ENCODE measurements around the gene ZFHX3.

ZFHX3 gene

DNA sequence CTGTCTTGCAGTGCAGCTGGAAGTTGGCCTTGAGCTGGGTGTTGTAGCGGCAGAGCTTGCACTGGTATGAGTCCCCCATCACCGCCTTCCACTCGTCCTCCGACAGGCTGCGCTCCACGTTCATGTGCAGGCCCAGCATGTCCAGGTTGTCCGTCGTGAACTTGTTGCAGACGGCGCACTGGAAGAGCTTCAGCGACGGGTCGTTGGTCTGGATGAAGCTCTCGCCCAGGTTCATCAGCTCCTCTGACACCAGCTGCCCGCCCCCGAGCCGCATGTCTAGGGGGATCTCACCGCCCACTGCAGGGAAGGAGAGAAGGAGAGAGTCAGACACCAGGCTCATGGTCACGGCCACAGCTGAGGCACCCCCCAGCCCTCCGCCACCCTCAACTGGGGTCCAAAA is 97.3 kb downstream of the ZFHX3 start:
- no peak for DNase-seq (ENCODE audit: low spot score)

DNA sequence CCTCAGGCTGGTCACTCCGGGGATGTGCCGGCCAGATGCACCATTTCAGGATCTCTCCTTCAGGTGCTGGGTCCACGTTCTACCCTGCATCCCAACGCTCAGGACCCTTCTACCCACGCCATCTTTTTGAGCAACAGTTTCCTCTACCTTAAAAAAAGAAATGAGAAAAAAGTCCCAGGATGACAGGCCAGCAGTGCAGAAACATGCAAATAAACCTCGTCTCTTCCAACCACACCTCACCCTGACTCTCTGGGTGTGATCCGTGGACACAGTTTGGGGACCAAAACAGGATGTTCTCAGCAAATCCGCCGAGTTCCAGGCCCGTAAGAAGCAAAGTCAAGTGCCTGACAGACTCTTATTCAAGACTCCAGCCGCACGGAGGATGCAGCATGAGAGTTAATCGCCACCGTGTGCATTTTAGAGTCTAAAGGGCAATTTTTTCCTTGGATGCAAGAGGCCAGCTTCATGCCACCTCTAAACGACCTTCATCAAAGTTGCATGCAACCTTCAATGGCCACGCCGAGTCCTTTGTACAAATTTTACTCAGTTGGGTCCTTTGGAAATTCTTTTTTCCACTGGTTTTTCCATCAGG is 99.6 kb downstream of the ZFHX3 start:
- no peak for DNase-seq (ENCODE audit: low spot score)

DNA sequence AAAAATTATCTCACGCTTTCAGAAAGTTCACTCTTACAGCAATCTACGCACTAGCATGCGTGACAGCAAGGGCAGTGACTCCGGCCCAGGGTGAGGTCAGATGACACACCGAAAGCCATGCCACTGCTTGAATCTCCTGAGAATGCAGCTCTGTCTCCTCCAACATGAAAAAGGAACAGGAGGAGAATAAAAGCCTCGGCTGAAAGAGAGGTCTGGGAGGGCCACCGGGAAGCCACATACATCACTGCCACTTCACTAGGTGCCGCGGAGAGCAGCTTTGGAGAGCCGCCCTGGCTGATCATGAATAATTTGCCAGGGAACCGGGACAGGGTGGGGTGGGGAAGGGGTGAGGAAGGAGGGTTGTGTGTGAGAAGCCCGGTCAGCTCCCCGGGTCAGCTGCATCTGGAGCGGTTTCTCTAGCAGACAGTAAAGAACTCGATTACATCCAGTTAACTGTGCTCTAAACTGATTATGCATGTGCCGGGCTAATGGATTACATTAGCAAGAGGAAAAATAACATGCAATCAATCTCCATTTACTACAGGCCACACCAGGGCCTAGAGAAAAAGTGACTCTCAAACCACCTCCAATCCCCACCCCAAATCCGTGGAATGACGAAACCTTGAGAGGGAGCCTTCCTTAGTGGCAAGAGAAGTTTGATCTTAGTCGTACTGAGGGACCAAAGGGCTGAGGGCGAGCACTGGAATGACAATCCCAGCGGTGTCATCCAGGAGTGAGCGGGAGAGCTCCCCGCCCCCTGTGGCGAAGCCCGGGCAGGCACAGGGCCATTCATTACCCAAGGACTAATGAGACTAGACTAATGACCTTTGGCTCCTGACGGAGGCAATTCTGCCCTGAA is 100.3 kb downstream of the ZFHX3 start:
- no peak for DNase-seq (ENCODE audit: low spot score)

DNA sequence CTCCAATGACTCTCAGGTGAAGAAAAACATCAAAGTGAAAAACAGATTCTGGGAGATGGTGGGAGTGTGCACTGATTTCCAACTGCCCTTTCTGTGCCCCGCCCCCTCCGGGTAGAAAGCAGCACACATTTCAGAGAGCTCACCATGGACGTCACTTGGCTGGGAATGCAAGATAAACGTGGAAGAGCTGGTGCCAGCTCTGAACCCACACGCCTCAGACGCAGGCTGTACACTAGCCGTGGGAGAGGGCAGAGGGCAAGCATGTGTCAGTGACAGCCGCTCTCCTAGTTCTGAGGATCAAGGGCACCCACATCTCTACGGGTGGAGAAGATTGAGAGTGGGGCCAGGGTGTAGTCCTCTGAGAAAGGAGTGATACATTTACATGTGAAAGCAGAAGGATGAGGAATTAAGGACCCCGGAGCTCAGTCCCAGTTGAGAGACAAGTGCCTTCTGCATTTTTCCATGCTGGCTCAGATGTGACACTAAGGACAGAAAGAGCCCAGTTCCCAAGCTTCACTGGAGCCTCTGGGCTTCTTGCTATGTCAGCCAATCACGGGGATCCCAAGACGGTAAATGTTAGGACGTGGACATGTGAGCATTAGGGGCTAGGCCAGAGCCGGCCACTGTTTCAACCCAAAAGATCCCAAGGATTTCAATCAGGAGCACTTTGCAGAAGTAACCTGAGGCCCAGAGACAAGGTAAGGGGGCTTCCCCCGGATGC is 101.3 kb downstream of the ZFHX3 start:
- no peak for DNase-seq (ENCODE audit: low spot score)

DNA sequence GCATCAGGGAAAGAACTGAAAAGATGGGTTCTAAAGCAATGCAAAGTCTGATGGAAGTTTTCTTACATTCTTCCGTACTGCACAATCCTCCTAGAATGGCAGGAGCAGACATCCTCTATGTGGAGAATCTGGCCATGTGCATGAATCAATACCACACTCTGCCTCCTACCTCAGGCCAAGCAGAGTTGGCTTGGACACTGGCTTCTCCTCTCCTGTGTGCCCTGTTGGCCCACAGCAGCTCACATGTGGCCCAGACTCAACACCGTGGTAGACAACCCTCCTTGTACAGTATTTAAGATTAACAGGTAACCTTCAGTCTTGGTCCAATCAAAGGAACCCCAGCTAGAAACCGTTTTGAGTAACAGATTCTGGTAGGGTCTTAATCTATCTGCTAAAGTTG is 101.9 kb downstream of the ZFHX3 start:
- DNase-seq (ENCODE audit: low spot score) = no peak

DNA sequence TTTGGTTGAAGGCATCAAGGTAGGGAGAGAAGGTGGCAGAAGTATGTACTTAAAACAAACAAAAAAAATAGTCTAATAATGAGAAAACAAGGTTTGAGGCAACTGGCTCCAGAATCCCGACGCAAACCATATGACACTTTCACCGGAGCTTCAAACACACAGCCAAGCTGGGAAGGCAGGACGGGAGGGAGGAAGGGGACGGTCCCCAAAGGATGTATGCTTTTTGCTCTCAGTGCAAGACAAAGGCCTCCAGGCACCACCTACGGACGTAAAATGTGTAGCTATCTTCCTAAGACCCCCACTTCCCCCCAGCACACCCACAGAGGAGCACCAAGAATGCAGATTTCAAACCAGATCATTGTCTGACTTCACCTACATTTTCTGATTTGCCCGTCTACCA is 102.3 kb downstream of the ZFHX3 start:
- DNase-seq (ENCODE audit: low spot score) = no peak

DNA sequence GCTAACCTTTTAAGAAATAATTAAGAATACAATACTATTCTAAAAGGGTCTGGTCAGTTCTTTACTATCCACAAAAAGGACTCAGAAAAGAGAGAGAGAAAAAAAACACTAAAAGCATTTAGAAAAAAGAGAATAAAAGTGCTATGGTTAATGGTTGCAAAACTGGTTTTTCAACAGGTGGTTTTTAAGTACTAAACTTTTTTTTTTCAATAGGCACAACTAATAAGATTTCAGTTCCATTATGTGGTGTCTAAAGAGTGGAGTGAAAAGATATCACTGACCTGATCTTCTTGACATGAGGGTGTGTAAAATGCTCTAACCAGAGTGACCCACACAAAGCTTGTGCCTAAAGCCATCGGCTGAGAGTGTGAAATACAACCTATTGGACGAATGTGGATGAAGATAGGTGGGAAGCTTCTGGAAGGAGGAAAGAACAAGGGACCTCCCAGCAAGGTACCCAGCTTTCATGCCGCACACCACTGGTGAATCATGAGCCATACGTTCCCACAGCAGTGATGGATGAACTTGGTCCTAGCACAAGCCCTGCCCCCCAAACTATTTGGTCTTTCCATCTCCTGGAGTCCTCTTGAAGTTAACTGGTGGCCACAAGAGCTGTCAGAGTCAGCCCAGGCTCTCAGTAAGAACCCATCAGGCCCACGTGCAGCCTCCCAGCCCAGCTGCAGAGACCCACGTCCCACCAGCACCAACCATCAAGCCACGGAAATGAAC is 103.0 kb downstream of the ZFHX3 start:
- no peak for DNase-seq (ENCODE audit: low spot score)

DNA sequence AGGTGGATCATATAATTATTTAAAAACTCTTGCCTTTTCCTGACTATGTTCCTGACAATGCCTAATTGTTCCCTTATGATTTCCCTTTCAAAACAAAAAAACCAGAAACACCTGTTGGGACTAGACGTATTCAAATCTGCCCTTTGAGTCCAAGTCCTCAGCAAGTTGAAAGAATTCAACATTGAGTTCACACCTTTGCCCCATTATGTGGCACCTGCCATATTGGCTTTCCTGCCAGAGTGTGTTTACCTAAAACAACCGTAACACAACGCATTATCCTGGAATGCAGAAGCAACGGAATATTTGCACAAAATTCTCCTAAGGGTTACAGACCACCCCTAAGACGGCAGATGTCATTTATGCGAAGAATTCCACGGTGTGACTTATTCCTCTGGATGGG is 105.9 kb downstream of the ZFHX3 start:
- DNase-seq (ENCODE audit: low spot score) = no peak

DNA sequence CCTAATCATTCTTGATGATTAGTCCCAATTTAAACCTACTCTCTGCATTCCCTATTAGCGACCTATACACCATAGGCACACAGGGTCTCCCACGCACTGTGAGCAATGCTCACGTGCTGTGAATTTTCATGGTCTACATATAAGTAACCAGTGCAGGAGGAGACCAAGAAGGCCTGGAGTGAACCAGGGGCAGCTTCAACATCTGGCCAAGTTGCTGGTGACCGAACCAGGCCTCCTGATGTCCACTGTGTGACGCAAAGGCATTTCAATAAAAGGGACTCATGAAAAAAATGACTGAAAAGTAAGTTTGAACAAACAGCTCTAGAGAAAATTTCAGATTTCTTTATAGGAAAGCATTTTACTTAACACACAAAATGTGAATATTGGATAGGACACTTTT is 107.0 kb downstream of the ZFHX3 start:
- no peak for DNase-seq (ENCODE audit: low spot score)

DNA sequence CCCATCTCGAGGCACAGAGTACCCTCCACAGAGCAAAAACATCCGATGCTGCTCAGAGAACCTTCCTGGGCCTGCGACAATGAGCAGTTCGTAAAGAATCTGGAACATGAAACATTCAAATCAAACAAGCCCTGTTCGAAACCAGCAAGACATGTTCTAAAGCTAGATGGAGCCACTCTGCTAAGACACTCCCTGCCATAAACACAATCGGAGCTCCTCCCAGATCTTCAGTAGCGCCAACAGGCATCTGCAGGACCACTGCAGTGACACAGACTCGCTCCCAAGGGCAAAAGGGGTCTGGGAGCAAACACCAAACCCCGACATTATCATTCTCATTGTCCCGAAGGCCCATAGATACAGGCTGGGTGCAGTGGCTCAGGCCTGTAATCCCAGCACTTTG is 108.7 kb downstream of the ZFHX3 start:
- DNase-seq (ENCODE audit: low spot score) = no peak

DNA sequence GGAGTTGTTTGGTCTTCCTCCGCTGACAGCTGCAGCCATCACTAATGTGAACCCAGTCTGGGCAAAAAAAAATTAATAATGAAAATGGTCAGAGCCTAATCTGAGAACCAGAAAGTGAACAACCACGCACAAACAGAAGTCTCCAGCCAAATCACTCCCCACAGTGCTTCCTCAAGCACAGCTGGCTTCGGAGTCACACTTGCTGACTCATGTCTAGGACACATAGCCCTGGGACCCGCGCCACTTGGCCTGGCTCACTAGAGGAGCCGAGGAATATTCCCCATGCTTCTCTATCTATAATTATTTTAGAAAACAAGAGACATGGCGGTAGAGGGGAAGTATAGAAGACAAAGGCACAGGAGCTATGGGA is 109.1 kb downstream of the ZFHX3 start:
- no peak for DNase-seq (ENCODE audit: low spot score)

DNA sequence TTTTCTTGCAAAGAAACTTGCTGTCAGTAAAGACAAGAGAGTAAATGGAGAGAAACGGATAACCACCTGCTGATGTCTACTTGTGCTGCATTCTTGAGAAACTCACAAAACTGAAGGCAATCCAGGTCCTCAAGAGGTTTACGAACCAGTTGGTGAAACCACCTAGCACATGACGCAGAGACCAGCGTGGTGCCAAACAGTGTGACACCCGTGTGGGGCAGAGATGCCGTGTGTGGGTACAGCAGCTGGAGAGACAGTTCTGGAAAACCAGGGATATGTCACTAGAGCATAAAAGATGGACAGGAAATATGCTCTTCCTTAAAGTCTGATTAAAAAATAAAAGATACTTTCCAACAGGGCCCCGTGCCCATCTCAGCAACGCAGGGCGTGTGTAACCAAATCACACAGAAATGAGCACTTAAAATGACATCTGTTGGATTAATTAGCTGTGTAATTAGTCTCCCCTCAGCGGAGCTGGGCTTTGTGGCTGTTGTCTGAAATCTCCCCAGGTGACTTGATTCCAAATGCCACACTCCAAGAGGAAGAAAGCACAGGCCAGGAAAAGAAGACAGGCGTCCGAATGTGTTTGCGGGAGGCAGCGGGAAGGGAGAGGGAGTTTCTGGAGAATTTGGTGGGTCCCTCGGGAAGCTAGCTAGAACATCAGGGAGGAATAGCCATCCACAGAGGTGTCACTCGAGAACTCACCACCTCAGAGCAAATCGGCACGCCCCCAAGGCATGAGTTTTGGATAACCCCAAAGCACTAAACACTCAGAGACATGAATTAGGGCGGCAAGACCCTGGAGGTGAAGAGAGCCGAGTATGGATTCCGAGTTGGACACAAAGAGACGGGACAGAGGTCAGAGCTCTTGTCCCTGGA is 109.8 kb downstream of the ZFHX3 start:
- no peak for DNase-seq (ENCODE audit: low spot score)

DNA sequence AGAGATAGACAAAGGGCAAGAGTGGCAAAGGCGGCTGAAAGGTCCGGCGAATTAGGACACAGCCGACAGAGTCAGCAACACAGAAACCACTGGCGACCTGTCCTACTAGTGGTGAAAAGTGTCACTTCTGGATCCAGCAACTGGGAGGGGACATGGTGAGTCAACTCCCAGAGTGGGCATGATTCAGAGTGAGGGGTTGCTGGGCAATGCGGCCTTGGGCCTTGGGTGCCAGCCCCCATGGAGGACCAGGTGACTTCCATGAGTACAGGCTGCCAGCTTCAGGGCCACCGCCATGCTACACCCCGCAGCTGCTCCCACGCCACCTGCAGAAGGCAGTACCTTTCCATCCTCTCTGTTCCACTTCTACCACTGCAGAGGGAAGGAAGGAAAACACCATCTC is 110.6 kb downstream of the ZFHX3 start:
- DNase-seq (ENCODE audit: low spot score) = no peak

DNA sequence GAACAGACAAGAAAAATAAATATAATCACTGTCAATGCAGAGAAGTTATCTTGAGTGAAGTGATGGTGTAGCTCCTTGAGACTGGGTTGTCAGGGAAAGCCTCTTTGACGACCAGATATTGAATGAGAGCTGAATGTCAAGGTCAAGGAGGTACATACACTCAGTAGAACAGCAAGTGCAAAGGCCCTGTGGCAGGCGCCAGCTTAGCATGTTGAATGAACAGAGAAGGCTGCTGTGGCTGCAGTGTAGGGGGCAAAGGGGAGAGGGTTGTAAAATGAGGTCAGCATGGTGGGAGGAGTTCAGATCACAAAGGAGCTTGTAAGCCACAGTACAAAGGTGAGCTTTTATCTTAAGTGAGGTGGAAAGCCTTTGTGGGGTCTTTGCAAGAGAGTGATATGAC is 111.5 kb downstream of the ZFHX3 start:
- no peak for DNase-seq (ENCODE audit: low spot score)

DNA sequence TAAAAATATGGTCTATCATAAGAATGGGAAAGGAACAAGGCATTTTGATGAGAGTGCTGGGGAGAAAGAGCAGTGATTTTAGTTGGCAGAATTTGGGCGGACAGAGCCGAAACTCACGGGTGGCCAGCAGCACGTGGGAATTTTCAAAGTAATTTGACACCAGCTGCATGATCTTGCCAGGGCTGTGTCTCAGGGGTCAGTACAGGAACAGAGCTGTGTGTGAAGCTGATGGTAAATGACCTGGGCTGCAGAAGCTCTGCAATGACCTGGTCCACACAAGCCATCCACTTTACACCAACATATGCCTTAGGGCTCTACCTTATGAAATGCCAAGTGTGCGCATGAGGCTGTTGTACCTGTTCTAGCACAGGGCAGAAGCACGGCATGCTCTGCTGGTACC is 112.0 kb downstream of the ZFHX3 start:
- no peak for DNase-seq (ENCODE audit: low spot score)

DNA sequence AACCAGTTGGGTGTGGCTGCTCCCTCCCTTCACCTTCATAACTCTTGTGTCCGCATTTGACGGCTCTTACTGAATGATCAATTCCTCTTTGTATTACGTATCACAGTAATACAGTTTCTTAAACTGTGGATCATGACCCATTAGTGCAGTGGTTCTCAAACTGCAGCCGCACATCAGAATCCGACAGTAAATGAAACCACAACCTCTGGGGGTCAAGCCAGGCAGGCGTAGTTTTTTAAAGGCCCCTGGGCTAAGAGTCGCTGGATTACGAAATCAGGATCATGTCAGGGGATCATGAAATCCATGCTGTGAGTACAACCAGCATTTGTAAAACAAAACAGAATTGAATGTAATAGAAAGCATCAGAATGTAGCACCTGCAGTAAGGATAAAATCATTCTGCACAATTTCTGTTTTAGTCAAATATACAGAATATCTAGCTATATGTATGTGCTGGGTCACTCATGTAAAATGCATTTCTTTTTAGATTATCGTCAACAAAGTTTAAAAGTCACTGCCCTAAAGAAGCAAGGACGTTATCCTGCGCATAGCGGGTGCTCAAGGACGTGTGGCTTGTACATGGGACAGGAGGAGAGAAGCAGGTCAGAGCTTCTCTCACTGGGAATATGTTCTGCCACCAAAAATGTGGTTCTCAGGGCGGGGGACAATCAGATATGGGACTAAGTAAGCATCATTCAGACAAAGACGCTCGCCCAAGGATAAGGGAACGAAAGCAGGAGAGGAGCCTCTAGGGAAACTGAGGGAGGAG is 113.1 kb downstream of the ZFHX3 start:
- DNase-seq (ENCODE audit: low spot score) = no peak

DNA sequence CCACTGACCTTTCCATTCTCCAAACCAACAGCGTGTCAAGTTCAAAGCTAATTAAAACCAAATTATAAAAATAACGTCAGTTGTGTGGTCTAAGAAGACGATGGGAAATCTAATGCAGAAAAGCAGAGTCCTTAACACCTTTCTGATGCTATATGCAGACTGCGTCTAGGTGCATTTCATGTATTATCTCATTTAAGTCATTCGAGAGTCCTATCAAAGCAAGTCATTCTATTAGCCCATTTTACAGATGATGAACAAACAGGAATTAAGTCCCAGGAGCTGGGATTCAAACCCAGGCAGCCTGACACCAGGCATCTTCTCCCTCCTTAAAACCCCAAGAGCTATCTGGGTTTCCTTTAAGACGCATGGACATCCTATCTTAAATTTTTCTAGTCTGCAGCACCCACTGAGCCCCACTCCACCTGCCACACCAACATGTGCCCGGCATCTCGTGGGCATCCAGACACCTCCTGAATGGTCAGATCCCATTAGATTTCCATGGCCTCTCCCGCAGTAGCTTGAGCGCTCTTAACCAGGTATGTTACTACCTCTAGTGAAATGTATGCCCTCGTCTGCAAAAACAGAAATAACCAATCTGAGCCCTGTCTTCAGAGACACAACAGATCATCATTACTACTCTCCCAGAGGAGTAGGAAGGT is 115.1 kb downstream of the ZFHX3 start:
- DNase-seq (ENCODE audit: low spot score) = no peak

DNA sequence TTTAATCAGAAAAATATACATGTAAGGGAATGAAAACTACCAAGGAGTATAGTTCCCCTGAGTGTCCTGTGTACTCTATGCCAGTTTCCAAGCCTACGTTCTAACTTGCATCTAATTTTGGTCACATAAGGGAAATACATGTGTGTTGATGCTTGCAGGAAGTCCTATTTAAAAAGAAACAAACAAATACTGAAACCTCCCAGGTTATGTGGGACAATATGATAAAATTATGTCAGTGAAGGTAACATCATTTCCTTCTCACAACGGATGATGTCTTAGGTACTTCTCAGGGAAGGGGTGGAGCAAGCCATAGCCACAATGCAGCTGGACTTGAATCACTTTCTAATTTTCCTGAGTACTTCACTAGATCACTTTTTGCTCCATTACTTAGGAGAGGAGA is 115.9 kb downstream of the ZFHX3 start:
- DNase-seq (ENCODE audit: low spot score) = no peak

DNA sequence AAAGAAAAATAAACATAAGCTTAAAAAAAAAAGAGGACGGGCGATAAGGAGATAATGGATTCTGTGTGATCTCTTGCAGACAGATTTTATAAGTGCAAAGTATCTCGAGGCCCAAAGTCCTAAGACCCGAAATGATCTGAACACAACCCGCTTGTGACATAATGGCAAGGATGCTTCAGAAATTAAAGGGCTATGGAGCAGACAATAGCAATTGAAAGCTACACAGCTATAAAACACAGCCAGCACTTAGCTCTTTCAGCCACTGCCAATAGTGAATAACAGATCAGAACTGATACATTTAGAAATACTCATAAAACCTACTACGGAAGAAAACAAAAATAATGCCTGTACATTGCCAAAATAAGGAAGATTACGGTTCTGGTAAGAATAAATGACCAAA is 117.5 kb downstream of the ZFHX3 start:
- DNase-seq (ENCODE audit: low spot score) = no peak
